ENCODE data around the gene FAM24A. TPM values are rescaled to one million over a fixed set of nuclear protein-coding genes. Genes with fewer than 3 reads are reported as not detected.
A peak's percentile ranks its signal among the peaks of the same experiment; 100 is the strongest.

FAM24A gene
- total RNA-seq, 2 donors from 2014 or later, result not detected

DNA sequence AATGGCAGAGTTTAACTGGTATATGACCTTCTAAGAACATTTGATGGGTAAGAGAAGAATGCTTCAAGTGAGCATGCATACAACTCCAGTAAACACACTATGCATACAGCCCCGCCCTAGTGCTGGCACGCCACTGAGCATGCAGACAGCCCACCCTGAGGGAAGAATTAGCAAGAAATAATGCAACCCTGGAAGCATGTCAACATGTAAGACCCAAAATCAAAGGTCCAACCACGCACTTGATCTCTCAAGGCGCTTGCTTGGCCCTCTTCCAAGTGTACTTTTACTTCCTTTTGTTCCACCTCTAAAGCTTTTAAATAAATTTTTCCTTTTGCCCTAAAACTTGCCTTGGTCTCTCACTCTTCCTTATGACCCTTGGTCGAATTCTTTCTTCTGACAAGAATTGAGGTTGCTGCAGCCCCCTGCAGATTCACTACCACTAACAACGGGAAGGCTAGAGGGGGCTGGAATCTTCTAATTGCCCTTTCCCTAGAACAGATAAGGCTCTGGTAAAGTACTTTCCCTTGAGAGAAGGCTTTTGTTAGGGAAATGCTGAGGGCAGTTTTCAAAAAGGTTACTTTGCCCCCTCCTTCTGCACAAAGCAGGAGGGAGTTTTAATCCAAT is 34.5 kb upstream of the FAM24A start:
- H3K27me3 ChIP-seq, result no peaks in the 10 kb centered on the region
- DNase-seq (ENCODE audit: low spot score), result no peak
- H3K4me3 ChIP-seq, result no peak overlapping the region
- H3K27ac ChIP-seq, result no peak overlapping the region
- TF ChIP-seq, protein P1, sequence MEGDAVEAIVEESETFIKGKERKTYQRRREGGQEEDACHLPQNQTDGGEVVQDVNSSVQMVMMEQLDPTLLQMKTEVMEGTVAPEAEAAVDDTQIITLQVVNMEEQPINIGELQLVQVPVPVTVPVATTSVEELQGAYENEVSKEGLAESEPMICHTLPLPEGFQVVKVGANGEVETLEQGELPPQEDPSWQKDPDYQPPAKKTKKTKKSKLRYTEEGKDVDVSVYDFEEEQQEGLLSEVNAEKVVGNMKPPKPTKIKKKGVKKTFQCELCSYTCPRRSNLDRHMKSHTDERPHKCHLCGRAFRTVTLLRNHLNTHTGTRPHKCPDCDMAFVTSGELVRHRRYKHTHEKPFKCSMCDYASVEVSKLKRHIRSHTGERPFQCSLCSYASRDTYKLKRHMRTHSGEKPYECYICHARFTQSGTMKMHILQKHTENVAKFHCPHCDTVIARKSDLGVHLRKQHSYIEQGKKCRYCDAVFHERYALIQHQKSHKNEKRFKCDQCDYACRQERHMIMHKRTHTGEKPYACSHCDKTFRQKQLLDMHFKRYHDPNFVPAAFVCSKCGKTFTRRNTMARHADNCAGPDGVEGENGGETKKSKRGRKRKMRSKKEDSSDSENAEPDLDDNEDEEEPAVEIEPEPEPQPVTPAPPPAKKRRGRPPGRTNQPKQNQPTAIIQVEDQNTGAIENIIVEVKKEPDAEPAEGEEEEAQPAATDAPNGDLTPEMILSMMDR (IDR thresholded peaks at IDR 0.05), result no peak
- H3K9me3 ChIP-seq, result no peaks in the 10 kb centered on the region
- peaks cover 0 to 18% of the 10 kb centered on the region in 2 donors for H3K4me1 ChIP-seq
- H3K36me3 ChIP-seq, result no peaks in the 10 kb centered on the region

DNA sequence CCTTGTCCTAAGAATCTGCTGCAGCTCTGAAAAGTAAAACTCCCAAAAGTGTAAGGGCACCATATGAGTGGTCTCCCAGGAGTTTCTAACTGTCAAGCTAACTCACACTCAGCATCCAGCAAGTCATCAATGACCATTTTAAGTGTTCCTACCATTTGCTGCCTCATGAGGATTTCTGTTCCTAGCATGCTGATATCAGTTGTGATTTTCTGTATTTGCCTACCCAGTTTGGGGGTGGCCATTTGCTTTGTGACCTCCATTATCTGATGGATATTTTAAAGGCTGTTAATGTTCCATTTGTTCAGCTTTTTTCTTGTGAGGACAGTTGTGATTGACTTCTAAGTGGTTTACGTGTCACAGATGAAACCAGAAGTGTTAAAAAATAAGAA is 33.9 kb upstream of the FAM24A start:
- DNase-seq (ENCODE audit: low spot score), result no peak
- no peak overlapping the region for H3K4me3 ChIP-seq
- H3K27me3 ChIP-seq, result no peaks in the 10 kb centered on the region
- H3K4me1 ChIP-seq, result peaks cover 0 to 18% of the 10 kb centered on the region in 2 donors
- no peak overlapping the region for H3K27ac ChIP-seq
- TF ChIP-seq, protein P1 (IDR thresholded peaks at IDR 0.05), result no peak
- H3K36me3 ChIP-seq, result no peaks in the 10 kb centered on the region
- no peaks in the 10 kb centered on the region for H3K9me3 ChIP-seq

DNA sequence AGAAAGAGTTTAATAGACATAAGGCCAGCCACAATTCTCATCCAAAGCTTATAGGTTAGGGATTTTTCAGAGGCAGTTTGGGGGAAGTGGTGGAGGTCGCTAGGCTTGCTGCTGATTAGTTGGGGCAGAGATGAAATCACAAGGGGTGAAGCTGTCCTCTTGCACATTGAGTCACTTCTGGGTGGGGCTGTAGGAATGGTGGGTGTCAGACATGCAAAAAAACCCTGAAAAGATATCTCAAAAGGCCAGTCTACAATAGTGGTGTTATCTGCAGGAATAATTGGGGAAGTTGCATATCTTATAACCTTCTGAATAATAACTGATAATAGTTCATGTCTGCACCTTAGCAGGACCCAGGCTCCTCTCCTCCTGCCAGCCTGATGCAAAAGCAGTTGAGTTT is 33.1 kb upstream of the FAM24A start:
- Histone ChIP-seq H3K27me3 (no peaks in the 10 kb centered on the region), H3K4me3 (no peak overlapping the region), H3K36me3 (no peaks in the 10 kb centered on the region), H3K4me1 (peaks cover 0 to 18% of the 10 kb centered on the region in 2 donors), H3K27ac (no peak overlapping the region), H3K9me3 (no peaks in the 10 kb centered on the region)
- TF ChIP-seq, protein P1 (IDR thresholded peaks at IDR 0.05), result no peak
- no peak for DNase-seq (ENCODE audit: low spot score)

DNA sequence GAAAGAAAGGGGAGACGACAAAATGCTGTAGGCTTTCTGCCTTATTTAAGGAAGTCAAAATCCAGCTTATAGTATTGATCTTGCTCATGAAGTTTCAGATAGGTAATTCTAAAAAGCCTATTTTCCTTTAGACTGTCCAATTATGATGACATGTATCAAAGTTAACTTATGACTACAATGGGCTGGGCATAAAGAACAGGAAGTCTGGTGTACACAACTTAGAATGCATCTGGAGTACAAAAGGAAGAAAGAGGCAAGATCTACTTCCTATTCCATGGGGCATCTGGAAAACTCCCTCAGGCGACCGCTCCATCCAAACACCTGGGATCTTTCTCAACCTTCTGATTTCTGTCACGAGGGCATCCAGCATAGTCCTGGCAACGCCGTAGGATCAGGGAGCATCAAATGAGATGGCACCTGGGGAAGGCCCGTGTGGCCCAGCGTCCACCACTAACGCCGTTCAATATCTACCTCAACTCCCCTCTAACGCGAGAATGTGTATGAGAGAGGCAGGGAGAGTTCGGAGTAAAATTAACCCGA is 31.5 kb upstream of the FAM24A start:
- H3K4me1 ChIP-seq, result peaks cover 0 to 18% of the 10 kb centered on the region in 2 donors
- peak overlapping the region; percentile 7 to 31 for H3K27ac ChIP-seq
- H3K9me3 ChIP-seq, result no peaks in the 10 kb centered on the region
- no peaks in the 10 kb centered on the region for H3K36me3 ChIP-seq
- H3K27me3 ChIP-seq, result no peaks in the 10 kb centered on the region
- H3K4me3 ChIP-seq, result peak overlapping the region; percentile 46 to 60
- no peak for DNase-seq (ENCODE audit: low spot score)
- TF ChIP-seq, protein P1 (IDR thresholded peaks at IDR 0.05), result no peak

DNA sequence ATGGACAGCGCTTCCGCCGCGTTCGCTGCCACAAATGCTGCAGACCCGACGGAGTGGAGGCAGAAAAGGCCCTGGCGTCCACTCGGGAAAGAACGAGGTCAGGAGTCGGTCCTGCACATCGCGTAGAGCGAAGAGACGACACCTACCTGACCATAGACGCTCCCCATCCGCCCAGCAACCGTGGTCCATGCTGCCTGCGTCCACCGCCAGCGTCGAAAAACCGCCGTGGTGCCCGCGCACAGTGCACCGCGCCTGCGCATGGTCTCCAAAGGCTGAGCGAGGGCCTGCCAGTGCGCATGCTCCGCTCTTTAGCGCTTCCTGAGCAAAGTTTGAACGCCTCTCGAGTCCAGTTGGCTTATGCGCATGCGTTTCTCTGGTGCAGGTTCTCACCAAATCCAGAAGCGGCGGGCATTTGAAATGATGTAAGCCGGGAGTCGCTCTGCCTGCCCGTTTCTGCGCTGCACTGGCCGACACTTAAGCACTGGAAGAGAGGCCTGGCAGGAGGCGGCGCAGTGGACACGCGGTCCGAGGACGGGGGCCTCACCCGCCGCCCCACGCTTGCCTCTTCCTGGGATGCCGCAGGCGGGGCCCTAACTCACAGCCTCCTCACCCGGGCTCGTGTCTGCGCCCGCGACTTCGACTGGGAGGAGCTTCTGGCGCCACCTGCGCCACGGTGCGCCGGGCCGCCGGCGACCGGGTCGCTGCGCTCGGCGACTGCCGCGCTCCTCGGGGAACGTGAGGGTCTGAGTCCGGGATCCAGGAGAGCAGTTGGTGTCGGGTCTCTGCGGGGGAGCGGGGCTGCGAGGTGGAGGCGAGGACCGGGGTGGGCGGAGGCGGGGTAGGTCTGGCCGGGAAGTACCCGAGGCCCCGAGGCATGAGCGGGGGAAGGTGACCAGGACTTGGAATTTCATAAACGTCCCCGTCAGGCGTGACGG is 30.8 kb upstream of the FAM24A start, which contains the start of gene FAM24B:
TSS of gene FAM24B (minus strand) at position 243 of the 935 bp plus-strand sequence. CDS start 29,066 bp downstream, outside the sequence.
- H3K9me3 ChIP-seq, result no peaks in the 10 kb centered on the region
- H3K27me3 ChIP-seq, result no peaks in the 10 kb centered on the region
- no peaks in the 10 kb centered on the region for H3K36me3 ChIP-seq
- H3K4me3 ChIP-seq, result peak within 1 kb of the TSS; percentile 46 to 60
- TF ChIP-seq, protein P1 (IDR thresholded peaks at IDR 0.05), result no peak
- peak; percentile 95 for DNase-seq (ENCODE audit: low spot score)
- peaks cover 0 to 18% of the 10 kb centered on the region in 2 donors for H3K4me1 ChIP-seq
- H3K27ac ChIP-seq, result peak within 1 kb of the TSS; percentile 7 to 31
